ENCODE results near the gene TCP11. TPM values are rescaled to one million over a fixed set of nuclear protein-coding genes. Genes with fewer than 3 reads are reported as not detected.

Gene TCP11
- total and polyA plus RNA-seq, 4 donors, result 0.05 to 0.19 TPM; not detected in 2

DNA sequence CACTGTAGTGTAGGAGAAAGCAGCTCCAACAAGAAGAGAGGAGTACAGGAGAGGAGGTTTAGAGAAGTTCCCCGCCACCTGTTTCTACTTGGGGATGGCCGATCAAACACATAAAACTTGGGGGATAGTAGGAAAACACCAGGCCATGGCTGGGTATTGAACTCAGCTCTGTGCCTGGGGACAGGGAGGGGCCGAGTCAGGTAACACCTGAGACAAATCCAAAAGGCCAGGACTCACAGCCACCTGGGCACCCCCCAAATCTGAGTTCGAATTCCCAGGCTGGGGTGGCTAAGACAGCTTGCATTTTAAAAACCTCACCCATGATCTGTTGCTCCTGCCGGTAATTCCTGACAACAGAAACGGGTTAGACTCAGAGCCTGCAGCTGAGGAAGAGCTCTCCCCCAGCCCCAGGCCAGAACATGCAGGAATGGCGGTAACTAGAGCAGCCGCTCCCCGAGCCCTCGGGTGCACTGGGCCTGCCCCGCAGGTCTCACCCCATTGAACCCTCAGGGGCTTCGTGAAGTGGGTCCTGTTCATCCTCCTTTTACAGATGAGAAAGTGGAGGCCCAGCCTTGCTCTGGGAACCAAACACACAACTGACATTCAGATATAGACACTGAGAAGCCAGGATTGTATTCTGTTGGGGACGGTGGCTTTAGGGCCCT lies 61.0 kb downstream of the TCP11 start:
- no peaks in the 10 kb centered on the region for H3K27me3 ChIP-seq (ENCODE audit: control insufficient read depth in 4 of 4, insufficient read depth in 4 of 4, low read length in 3 of 4)
- no peak overlapping the region for H3K9ac ChIP-seq (ENCODE audit: low read depth in 1 of 2, low read length in 2 of 2)
- peaks cover 9 to 39% (median 27%) of the 10 kb centered on the region in 4 donors for H3K36me3 ChIP-seq (ENCODE audit: control insufficient read depth in 4 of 4, insufficient read depth in 3 of 4, low read depth in 1 of 4, low read length in 3 of 4)
- H3K9me3 ChIP-seq (ENCODE audit: control insufficient read depth in 4 of 4, low read length in 3 of 4), result no peaks in the 10 kb centered on the region
- no peak overlapping the region for H3K27ac ChIP-seq (ENCODE audit: low read depth in 1 of 2, low read length in 2 of 2)
- no peak for TF ChIP-seq FOXA2 (IDR thresholded peaks at IDR 0.05)
- no peak for TF ChIP-seq GABPA (IDR thresholded peaks at IDR 0.05 in 1 of 2, conservative IDR thresholded peaks at IDR 0.05 in 1 of 2)
- no peak for TF ChIP-seq RAD21 (IDR thresholded peaks at IDR 0.05)
- TF ChIP-seq, protein P1, sequence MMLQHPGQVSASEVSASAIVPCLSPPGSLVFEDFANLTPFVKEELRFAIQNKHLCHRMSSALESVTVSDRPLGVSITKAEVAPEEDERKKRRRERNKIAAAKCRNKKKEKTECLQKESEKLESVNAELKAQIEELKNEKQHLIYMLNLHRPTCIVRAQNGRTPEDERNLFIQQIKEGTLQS (IDR thresholded peaks at IDR 0.05), result no peak
- TF ChIP-seq FOXA1 (IDR thresholded peaks at IDR 0.05), result no peak
- TF ChIP-seq, protein P2, sequence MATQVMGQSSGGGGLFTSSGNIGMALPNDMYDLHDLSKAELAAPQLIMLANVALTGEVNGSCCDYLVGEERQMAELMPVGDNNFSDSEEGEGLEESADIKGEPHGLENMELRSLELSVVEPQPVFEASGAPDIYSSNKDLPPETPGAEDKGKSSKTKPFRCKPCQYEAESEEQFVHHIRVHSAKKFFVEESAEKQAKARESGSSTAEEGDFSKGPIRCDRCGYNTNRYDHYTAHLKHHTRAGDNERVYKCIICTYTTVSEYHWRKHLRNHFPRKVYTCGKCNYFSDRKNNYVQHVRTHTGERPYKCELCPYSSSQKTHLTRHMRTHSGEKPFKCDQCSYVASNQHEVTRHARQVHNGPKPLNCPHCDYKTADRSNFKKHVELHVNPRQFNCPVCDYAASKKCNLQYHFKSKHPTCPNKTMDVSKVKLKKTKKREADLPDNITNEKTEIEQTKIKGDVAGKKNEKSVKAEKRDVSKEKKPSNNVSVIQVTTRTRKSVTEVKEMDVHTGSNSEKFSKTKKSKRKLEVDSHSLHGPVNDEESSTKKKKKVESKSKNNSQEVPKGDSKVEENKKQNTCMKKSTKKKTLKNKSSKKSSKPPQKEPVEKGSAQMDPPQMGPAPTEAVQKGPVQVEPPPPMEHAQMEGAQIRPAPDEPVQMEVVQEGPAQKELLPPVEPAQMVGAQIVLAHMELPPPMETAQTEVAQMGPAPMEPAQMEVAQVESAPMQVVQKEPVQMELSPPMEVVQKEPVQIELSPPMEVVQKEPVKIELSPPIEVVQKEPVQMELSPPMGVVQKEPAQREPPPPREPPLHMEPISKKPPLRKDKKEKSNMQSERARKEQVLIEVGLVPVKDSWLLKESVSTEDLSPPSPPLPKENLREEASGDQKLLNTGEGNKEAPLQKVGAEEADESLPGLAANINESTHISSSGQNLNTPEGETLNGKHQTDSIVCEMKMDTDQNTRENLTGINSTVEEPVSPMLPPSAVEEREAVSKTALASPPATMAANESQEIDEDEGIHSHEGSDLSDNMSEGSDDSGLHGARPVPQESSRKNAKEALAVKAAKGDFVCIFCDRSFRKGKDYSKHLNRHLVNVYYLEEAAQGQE (IDR thresholded peaks at IDR 0.05), result no peak
- no peak for TF ChIP-seq SP1 (IDR thresholded peaks at IDR 0.05)
- no peak for TF ChIP-seq HNF4A (conservative IDR thresholded peaks at IDR 0.05)
- no peak for TF ChIP-seq RXRA (IDR thresholded peaks at IDR 0.05)
- TF ChIP-seq YY1 (IDR thresholded peaks at IDR 0.05), result no peak
- no peak for TF ChIP-seq EGR1 (IDR thresholded peaks at IDR 0.05; ENCODE audit: low read depth in 2 of 2)
- TF ChIP-seq, protein P3, sequence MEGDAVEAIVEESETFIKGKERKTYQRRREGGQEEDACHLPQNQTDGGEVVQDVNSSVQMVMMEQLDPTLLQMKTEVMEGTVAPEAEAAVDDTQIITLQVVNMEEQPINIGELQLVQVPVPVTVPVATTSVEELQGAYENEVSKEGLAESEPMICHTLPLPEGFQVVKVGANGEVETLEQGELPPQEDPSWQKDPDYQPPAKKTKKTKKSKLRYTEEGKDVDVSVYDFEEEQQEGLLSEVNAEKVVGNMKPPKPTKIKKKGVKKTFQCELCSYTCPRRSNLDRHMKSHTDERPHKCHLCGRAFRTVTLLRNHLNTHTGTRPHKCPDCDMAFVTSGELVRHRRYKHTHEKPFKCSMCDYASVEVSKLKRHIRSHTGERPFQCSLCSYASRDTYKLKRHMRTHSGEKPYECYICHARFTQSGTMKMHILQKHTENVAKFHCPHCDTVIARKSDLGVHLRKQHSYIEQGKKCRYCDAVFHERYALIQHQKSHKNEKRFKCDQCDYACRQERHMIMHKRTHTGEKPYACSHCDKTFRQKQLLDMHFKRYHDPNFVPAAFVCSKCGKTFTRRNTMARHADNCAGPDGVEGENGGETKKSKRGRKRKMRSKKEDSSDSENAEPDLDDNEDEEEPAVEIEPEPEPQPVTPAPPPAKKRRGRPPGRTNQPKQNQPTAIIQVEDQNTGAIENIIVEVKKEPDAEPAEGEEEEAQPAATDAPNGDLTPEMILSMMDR (IDR thresholded peaks at IDR 0.05; ENCODE audit: low read depth, low read length, missing input control), result no peak
- TF ChIP-seq, protein P4, sequence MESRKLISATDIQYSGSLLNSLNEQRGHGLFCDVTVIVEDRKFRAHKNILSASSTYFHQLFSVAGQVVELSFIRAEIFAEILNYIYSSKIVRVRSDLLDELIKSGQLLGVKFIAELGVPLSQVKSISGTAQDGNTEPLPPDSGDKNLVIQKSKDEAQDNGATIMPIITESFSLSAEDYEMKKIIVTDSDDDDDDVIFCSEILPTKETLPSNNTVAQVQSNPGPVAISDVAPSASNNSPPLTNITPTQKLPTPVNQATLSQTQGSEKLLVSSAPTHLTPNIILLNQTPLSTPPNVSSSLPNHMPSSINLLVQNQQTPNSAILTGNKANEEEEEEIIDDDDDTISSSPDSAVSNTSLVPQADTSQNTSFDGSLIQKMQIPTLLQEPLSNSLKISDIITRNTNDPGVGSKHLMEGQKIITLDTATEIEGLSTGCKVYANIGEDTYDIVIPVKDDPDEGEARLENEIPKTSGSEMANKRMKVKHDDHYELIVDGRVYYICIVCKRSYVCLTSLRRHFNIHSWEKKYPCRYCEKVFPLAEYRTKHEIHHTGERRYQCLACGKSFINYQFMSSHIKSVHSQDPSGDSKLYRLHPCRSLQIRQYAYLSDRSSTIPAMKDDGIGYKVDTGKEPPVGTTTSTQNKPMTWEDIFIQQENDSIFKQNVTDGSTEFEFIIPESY (IDR thresholded peaks at IDR 0.05), result no peak
- no peak for TF ChIP-seq HNF4G (IDR thresholded peaks at IDR 0.05)
- TF ChIP-seq NR2F2 (IDR thresholded peaks at IDR 0.05), result no peak
- TF ChIP-seq JUND (IDR thresholded peaks at IDR 0.05), result no peak
- TF ChIP-seq, protein P5, sequence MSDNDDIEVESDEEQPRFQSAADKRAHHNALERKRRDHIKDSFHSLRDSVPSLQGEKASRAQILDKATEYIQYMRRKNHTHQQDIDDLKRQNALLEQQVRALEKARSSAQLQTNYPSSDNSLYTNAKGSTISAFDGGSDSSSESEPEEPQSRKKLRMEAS (IDR thresholded peaks at IDR 0.05), result no peak
- TF ChIP-seq TAF1 (conservative IDR thresholded peaks at IDR 0.05), result no peak
- peaks cover 0 to 4% (median 0%) of the 10 kb centered on the region in 4 donors for H3K4me1 ChIP-seq (ENCODE audit: control insufficient read depth in 4 of 4, insufficient read depth in 4 of 4, low read length in 3 of 4)
- 96% methylated on average over 13 of the region's 13 CpGs for WGBS
- no peak for DNase-seq (ENCODE audit: low spot score)
- no peak overlapping the region for H3K4me3 ChIP-seq (ENCODE audit: low read depth in 1 of 3, low read length in 3 of 3)
